HCT116 (cell line): ENCODE results near the gene DENND1A. TPM values are rescaled to one million over a fixed set of nuclear protein-coding genes. Genes with fewer than 3 reads are reported as not detected.

Experiments used
- ATAC-seq: fragments of 200-7000 bp; cut with Tn5 transposase; 2 replicates; pipeline ENCODE4 v1.9.1; 2020; ENCODE audit warnings: mild to moderate bottlenecking, moderate library complexity
- BruUV-seq: library from RNA; stranded (reverse); fragments of 400-500 nt; replicated peaks from 2 replicates; lab custom pipeline; 2021; lab: Mats Ljungman, UMichigan
- CTCF ChIA-PET: fragments of 300-600 bp; sonication (Branson Sonifier 250); formaldehyde crosslinking; loops from one replicate; lab custom pipeline; 2021; ENCODE audit warnings: antibody characterized with exemption; lab: Charles Lee
- POLR2A ChIA-PET: fragments of 300-600, 350-600 bp; sonication (Branson Sonifier 250); formaldehyde crosslinking; loops from one replicate; lab custom pipeline; 2021; ENCODE audit warnings: antibody characterized with exemption; lab: Charles Lee
- RAD21 ChIA-PET, 2 experiments: fragments of 300-600 bp; sonication (Branson Sonifier 250); formaldehyde crosslinking; loops; one replicate each; lab custom pipeline; 2023; ENCODE audit warnings: low total read pairs in 2 of 2; ENCODE audit not compliant: uncharacterized antibody in 2 of 2, unreplicated experiment in 2 of 2, low non-redundant PET in 1 of 2; lab: Charles Lee
- DNase-seq: peaks from one replicate; pipeline ENCODE4 v3.0.0-alpha.2; 2010; ENCODE audit warnings: low read depth, low spot score
- H2AFZ ChIP-seq: fragments of 200-600 bp; shearing (Covaris generic), sonication (generic); 2 replicates; pipeline ENCODE4 v1.6.1; 2017; ENCODE audit warnings: low read depth, mixed run types, mixed read lengths, antibody characterized with exemption, low read length; ENCODE audit not compliant: poor library complexity, severe bottlenecking
- H3K27ac ChIP-seq: 2 replicates; pipeline ENCODE4 v1.5.1; 2012; ENCODE audit warnings: low read depth, low read length
- H3K27me3 ChIP-seq: fragments of 200-600 bp; sonication (generic); 2 replicates; pipeline ENCODE4 v1.6.1; 2016; ENCODE audit warnings: mixed run types, low read length, mixed read lengths; ENCODE audit not compliant: insufficient read depth
- H3K36me3 ChIP-seq, 2 experiments: fragments of 200-500 bp in 1 of 2; fragments of 200-600 bp in 1 of 2; sonication (Bioruptor generic) in 1 of 2; sonication (generic) in 1 of 2; 2 replicates each; pipeline versions ENCODE4 v1.5.1 to v1.6.1; 2014 to 2016; ENCODE audit warnings: low read length in 2 of 2, inconsistent platforms in 1 of 2, mixed read lengths in 1 of 2, mixed run types in 1 of 2; ENCODE audit not compliant: insufficient read depth in 2 of 2, control insufficient read depth in 1 of 2
- H3K4me1 ChIP-seq, 2 experiments: fragments of 200-600 bp in 1 of 2; sonication (generic) in 1 of 2; 2 replicates each; pipeline versions ENCODE4 v1.5.1 to v1.6.1; 2012 to 2017; ENCODE audit warnings: low read length in 2 of 2, inconsistent platforms in 1 of 2, mild to moderate bottlenecking in 1 of 2, mixed read lengths in 1 of 2, mixed run types in 1 of 2, moderate library complexity in 1 of 2; ENCODE audit not compliant: insufficient read depth in 2 of 2, control insufficient read depth in 1 of 2
- H3K4me2 ChIP-seq: fragments of 200-600 bp; sonication (generic); 2 replicates; pipeline ENCODE4 v1.6.1; 2017; ENCODE audit warnings: mixed run types, low read length, mixed read lengths
- H3K4me3 ChIP-seq, 2 experiments: fragments of 200-600 bp in 1 of 2; sonication (generic) in 1 of 2; replicated peaks in 1 of 2; 2 replicates each; pipeline ENCODE4 v1.5.1; 2011 to 2016; ENCODE audit warnings: low read length in 2 of 2, control low read depth in 1 of 2, low read depth in 1 of 2, mild to moderate bottlenecking in 1 of 2, mixed read lengths in 1 of 2, mixed run types in 1 of 2
- H3K79me2 ChIP-seq: fragments of 200-600 bp; sonication (generic); 2 replicates; pipeline ENCODE4 v1.6.1; 2017; ENCODE audit warnings: mild to moderate bottlenecking, mixed run types, low read length, moderate library complexity, mixed read lengths; ENCODE audit not compliant: insufficient read depth
- H3K9ac ChIP-seq: fragments of 200-600 bp; sonication (generic); 2 replicates; pipeline ENCODE4 v1.6.1; 2016; ENCODE audit warnings: low read length, mixed read lengths
- H3K9me2 ChIP-seq: fragments of 200-600 bp; sonication (generic), shearing (Covaris generic); 2 replicates; pipeline ENCODE4 v1.6.1; 2017; ENCODE audit warnings: mixed run types, mild to moderate bottlenecking, moderate library complexity; ENCODE audit not compliant: insufficient read depth
- H3K9me3 ChIP-seq, 2 experiments: fragments of 200-500 bp in 1 of 2; fragments of 200-600 bp in 1 of 2; sonication (Bioruptor generic) in 1 of 2; sonication (generic) in 1 of 2; 2 replicates each; pipeline ENCODE4 v1.6.1; 2014 to 2017; ENCODE audit warnings: low read length in 2 of 2, mixed read lengths in 2 of 2, inconsistent platforms in 1 of 2, low read depth in 1 of 2, mild to moderate bottlenecking in 1 of 2, mixed run types in 1 of 2, moderate library complexity in 1 of 2; ENCODE audit not compliant: control insufficient read depth in 1 of 2, insufficient read depth in 1 of 2
- H4K20me1 ChIP-seq: fragments of 200-600 bp; sonication (generic), shearing (Covaris generic); 2 replicates; pipeline ENCODE4 v1.6.1; 2017; ENCODE audit warnings: mixed run types, mild to moderate bottlenecking, moderate library complexity; ENCODE audit not compliant: insufficient read depth
- ATF3 ChIP-seq: IDR thresholded peaks from 2 replicates; pipeline ENCODE4 v1.6.1; 2012
- CBX3 ChIP-seq: IDR thresholded peaks from 2 replicates; pipeline ENCODE4 v1.6.1; 2012; ENCODE audit warnings: low read depth
- CEBPB ChIP-seq: IDR thresholded peaks from 2 replicates; pipeline ENCODE4 v1.6.1; 2012; ENCODE audit warnings: low read depth
- EGR1 ChIP-seq: IDR thresholded peaks from 2 replicates; pipeline ENCODE4 v1.6.1; 2012; ENCODE audit warnings: low read depth
- EZH2 ChIP-seq: fragments of 200-600 bp; sonication (generic); IDR thresholded peaks from 2 replicates; pipeline ENCODE4 v1.6.1; 2017; ENCODE audit warnings: antibody characterized with exemption, mixed run types
- EZH2phosphoT487 ChIP-seq: fragments of 200-600 bp; IDR thresholded peaks from 2 replicates; pipeline ENCODE4 v1.6.1; 2018; ENCODE audit warnings: antibody characterized with exemption, borderline replicate concordance
- FOSL1 ChIP-seq: IDR thresholded peaks from 2 replicates; pipeline ENCODE4 v1.6.1; 2012; ENCODE audit warnings: low read depth
- RAD21 ChIP-seq: IDR thresholded peaks from 2 replicates; pipeline ENCODE4 v1.6.1; 2012; ENCODE audit warnings: low read depth, mild to moderate bottlenecking
- SIN3A ChIP-seq: IDR thresholded peaks from 2 replicates; pipeline ENCODE4 v1.6.1; 2012; ENCODE audit warnings: low read depth
- SP1 ChIP-seq: IDR thresholded peaks from 2 replicates; pipeline ENCODE4 v1.6.1; 2012; ENCODE audit warnings: low read depth
- SRF ChIP-seq: IDR thresholded peaks from 2 replicates; pipeline ENCODE4 v1.6.1; 2012; ENCODE audit warnings: low read depth
- TCF7L2 ChIP-seq: IDR thresholded peaks from 2 replicates; pipeline ENCODE4 v1.7.0; 2011; ENCODE audit warnings: borderline replicate concordance, inconsistent platforms; ENCODE audit not compliant: insufficient read depth, insufficient read length; ENCODE audit errors: extremely low read depth
- YY1 ChIP-seq: IDR thresholded peaks from 2 replicates; pipeline ENCODE4 v1.6.1; 2011; ENCODE audit warnings: low read length, low read depth, moderate library complexity, mild to moderate bottlenecking; ENCODE audit not compliant: insufficient replicate concordance; ENCODE audit errors: extremely low read depth
- ZFX ChIP-seq: fragments of 450-650 bp; IDR thresholded peaks from 2 replicates; pipeline ENCODE4 v1.6.1; 2017
- ZNF274 ChIP-seq: fragments of 200-500 bp; sonication (Bioruptor generic); IDR thresholded peaks from 2 replicates; pipeline ENCODE4 v1.6.1; 2014; ENCODE audit warnings: mild to moderate bottlenecking, low read depth, low read length, inconsistent platforms
- intact Hi-C: fragments of 100-400 bp; cut with micrococcal nuclease; formaldehyde crosslinking; loops from 2 replicates; pipeline ENCODE4 v1.10.0; 2022
- total RNA-seq: library from RNA; stranded (reverse); gene quantifications from one replicate; pipeline ENCODE4 v1.2.1, GENCODE V29; 2021; ENCODE audit not compliant: unreplicated experiment
- TF ChIP-seq, protein P1 (sequence below), 3 experiments: fragments of 200-600 bp in 1 of 3; sonication (generic) in 1 of 3; IDR thresholded peaks in 2 of 3; conservative IDR thresholded peaks in 1 of 3; 2 replicates each; pipeline ENCODE4 v1.5.1; 2012 to 2017; ENCODE audit warnings: low read depth in 2 of 3, low read length in 2 of 3, antibody characterized with exemption in 1 of 3, borderline replicate concordance in 1 of 3, control low read depth in 1 of 3, mild to moderate bottlenecking in 1 of 3, mixed read lengths in 1 of 3, mixed run types in 1 of 3, moderate library complexity in 1 of 3; ENCODE audit not compliant: insufficient read depth in 1 of 3
- TF ChIP-seq, protein P2 (sequence below): IDR thresholded peaks from 2 replicates; pipeline ENCODE4 v1.6.1; 2011; ENCODE audit warnings: mild to moderate bottlenecking, low read length, moderate library complexity; ENCODE audit not compliant: insufficient replicate concordance; ENCODE audit errors: extremely low read depth

The DENND1A gene
- total RNA-seq, 1 experiment from 2014 or later, result 33.0 TPM

GRCh38 chr9:123395276-123395688, 534.6 kb downstream of the DENND1A start:
- ChIA-PET POLR2A (no interaction called here), RAD21 (no interaction called here), CTCF (no interaction called here)
- no peak overlapping the region for H3K4me2 ChIP-seq
- no peak overlapping the region for H3K4me3 ChIP-seq
- H3K4me1 ChIP-seq, result no peaks in the 10 kb centered on the region
- no peaks in the 10 kb centered on the region for H3K9me2 ChIP-seq
- no peaks in the 10 kb centered on the region for H3K27me3 ChIP-seq
- no peaks in the 10 kb centered on the region for H4K20me1 ChIP-seq
- no peak for ATAC-seq
- H3K79me2 ChIP-seq, result no peaks in the 10 kb centered on the region
- no peak overlapping the region for H3K27ac ChIP-seq
- intact Hi-C loops, result no loop called here
- no peaks in the 10 kb centered on the region for H3K36me3 ChIP-seq
- no peak overlapping the region for H3K9ac ChIP-seq
- H3K9me3 ChIP-seq, result no peaks in the 10 kb centered on the region
- no peak for TF ChIP-seq SRF
- TF ChIP-seq EZH2, result no peak
- no peak for TF ChIP-seq EGR1
- no peak for TF ChIP-seq TCF7L2
- TF ChIP-seq, protein P1, sequence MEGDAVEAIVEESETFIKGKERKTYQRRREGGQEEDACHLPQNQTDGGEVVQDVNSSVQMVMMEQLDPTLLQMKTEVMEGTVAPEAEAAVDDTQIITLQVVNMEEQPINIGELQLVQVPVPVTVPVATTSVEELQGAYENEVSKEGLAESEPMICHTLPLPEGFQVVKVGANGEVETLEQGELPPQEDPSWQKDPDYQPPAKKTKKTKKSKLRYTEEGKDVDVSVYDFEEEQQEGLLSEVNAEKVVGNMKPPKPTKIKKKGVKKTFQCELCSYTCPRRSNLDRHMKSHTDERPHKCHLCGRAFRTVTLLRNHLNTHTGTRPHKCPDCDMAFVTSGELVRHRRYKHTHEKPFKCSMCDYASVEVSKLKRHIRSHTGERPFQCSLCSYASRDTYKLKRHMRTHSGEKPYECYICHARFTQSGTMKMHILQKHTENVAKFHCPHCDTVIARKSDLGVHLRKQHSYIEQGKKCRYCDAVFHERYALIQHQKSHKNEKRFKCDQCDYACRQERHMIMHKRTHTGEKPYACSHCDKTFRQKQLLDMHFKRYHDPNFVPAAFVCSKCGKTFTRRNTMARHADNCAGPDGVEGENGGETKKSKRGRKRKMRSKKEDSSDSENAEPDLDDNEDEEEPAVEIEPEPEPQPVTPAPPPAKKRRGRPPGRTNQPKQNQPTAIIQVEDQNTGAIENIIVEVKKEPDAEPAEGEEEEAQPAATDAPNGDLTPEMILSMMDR (IDR thresholded peaks at IDR 0.05 in 2 of 3, conservative IDR thresholded peaks at IDR 0.05 in 1 of 3; ENCODE audit: borderline replicate concordance in 1 of 3, insufficient read depth in 1 of 3, low read depth in 2 of 3, low read length in 2 of 3), result no peak
- TF ChIP-seq YY1, result no peak
- no peak for TF ChIP-seq SIN3A
- TF ChIP-seq ZFX, result no peak
- TF ChIP-seq SP1, result no peak
- TF ChIP-seq ATF3, result no peak
- TF ChIP-seq FOSL1, result no peak
- no peak for TF ChIP-seq ZNF274
- no peak for TF ChIP-seq EZH2phosphoT487
- no peak for TF ChIP-seq CEBPB
- TF ChIP-seq, protein P2, sequence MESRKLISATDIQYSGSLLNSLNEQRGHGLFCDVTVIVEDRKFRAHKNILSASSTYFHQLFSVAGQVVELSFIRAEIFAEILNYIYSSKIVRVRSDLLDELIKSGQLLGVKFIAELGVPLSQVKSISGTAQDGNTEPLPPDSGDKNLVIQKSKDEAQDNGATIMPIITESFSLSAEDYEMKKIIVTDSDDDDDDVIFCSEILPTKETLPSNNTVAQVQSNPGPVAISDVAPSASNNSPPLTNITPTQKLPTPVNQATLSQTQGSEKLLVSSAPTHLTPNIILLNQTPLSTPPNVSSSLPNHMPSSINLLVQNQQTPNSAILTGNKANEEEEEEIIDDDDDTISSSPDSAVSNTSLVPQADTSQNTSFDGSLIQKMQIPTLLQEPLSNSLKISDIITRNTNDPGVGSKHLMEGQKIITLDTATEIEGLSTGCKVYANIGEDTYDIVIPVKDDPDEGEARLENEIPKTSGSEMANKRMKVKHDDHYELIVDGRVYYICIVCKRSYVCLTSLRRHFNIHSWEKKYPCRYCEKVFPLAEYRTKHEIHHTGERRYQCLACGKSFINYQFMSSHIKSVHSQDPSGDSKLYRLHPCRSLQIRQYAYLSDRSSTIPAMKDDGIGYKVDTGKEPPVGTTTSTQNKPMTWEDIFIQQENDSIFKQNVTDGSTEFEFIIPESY, result no peak
- no peak for TF ChIP-seq RAD21
- no peak for TF ChIP-seq CBX3
- TF ChIP-seq, all 23 proteins: peak for 0
- no TSS peak for BruUV-seq
- no peak for DNase-seq
- no peak overlapping the region for H2AFZ ChIP-seq
